ENCODE results near the gene RAD18.

The RAD18 gene

DNA sequence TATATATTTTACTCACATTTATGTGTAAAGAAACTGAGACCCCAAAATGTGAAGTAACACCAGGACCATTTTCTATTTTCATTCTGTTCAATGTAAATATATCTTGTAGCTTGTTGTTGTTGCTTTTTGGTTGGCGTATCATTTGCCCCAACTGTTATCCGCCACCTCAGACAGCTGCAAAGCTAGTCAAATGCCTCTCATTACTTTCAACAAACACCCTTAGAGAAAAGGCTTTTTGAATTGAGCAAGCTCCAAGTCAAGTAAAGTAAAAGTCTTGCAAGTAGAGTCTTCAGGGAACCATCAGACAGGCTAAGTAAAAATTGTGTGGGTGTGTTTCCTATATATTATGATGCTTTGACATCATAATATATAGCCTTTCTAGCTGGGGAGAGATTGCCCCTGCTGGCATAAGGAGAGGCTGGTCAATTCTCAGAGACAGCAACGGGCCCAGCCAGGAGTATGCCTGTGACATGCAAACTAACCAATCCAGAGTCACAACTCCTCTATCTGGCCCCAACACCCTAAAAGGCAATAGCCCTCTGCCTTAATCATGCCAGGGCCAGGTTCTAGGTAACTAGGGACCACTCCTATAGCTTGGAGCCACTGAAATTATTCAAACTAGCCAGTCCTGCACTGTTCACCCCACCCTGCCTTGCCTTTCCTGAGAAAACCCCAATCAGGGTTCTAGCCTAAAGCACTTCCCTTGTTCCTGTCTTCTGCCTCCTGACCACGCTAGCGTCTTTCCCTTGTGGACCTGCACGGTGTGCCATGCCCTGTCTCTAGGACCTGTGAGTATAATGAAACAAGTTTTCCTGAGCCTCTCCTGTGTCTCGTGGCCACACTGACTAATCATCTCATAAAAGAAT, 75.6 kb downstream of the RAD18 start:
- H3K27me3 ChIP-seq (ENCODE audit: low read length): no peaks in the 10 kb centered on the region
- H3K4me3 ChIP-seq (ENCODE audit: insufficient read depth, low read length, poor library complexity, severe bottlenecking): no peak overlapping the region
- H3K9me3 ChIP-seq (ENCODE audit: insufficient read depth, low read length): no peaks in the 10 kb centered on the region
- H2AFZ ChIP-seq (ENCODE audit: low read depth, low read length, severe bottlenecking): no peak overlapping the region
- H3K9me2 ChIP-seq (replicated peaks; ENCODE audit: insufficient read depth, low read length): no peaks in the 10 kb centered on the region
- no peaks in the 10 kb centered on the region for H4K20me1 ChIP-seq (ENCODE audit: low read depth, low read length)
- TF ChIP-seq EZH2phosphoT487 (conservative IDR thresholded peaks at IDR 0.05; ENCODE audit: low read length): no peak
- TF ChIP-seq, protein P1, sequence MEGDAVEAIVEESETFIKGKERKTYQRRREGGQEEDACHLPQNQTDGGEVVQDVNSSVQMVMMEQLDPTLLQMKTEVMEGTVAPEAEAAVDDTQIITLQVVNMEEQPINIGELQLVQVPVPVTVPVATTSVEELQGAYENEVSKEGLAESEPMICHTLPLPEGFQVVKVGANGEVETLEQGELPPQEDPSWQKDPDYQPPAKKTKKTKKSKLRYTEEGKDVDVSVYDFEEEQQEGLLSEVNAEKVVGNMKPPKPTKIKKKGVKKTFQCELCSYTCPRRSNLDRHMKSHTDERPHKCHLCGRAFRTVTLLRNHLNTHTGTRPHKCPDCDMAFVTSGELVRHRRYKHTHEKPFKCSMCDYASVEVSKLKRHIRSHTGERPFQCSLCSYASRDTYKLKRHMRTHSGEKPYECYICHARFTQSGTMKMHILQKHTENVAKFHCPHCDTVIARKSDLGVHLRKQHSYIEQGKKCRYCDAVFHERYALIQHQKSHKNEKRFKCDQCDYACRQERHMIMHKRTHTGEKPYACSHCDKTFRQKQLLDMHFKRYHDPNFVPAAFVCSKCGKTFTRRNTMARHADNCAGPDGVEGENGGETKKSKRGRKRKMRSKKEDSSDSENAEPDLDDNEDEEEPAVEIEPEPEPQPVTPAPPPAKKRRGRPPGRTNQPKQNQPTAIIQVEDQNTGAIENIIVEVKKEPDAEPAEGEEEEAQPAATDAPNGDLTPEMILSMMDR (IDR thresholded peaks at IDR 0.05; ENCODE audit: insufficient read depth, low read length, poor library complexity, severe bottlenecking): no peak
- no peak overlapping the region for H3K27ac ChIP-seq (ENCODE audit: low read depth, low read length)
- H3K79me2 ChIP-seq (ENCODE audit: insufficient read depth, low read length): no peaks in the 10 kb centered on the region
- H3K36me3 ChIP-seq (ENCODE audit: low read length): 0 out of 2 replicates have a peak, but pooled peaks cover 8% of the 10 kb centered on the region
- no peak overlapping the region for H3K4me2 ChIP-seq (ENCODE audit: low read depth, low read length, poor library complexity, severe bottlenecking)
- no peak overlapping the region for H3K9ac ChIP-seq (ENCODE audit: low read length)
- H3F3A ChIP-seq (ENCODE audit: insufficient read depth): no peaks in the 10 kb centered on the region

DNA sequence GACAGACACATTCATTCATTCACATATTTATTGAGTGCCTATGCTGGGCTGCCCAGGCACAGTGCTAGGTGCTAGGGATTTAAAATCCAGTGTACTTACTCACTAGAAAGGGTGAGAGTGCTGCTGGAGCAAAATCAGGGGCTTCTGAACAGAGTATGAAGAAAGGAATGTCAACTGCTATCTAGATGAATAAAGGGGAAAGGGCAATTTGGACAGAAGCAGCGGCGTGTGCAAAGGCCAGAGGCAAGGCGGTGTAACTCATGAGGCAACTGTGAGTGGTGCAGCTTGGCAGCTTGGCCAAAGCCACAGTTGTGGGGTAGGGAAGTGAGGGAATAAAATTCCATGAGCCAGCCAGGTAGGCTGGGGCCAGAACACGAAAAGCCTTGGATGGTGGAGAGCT, 76.7 kb downstream of the RAD18 start:
- H3K36me3 ChIP-seq (ENCODE audit: low read length): 0 out of 2 replicates have a peak, but pooled peaks cover 8% of the 10 kb centered on the region
- H3K4me2 ChIP-seq (ENCODE audit: low read depth, low read length, poor library complexity, severe bottlenecking): no peak overlapping the region

DNA sequence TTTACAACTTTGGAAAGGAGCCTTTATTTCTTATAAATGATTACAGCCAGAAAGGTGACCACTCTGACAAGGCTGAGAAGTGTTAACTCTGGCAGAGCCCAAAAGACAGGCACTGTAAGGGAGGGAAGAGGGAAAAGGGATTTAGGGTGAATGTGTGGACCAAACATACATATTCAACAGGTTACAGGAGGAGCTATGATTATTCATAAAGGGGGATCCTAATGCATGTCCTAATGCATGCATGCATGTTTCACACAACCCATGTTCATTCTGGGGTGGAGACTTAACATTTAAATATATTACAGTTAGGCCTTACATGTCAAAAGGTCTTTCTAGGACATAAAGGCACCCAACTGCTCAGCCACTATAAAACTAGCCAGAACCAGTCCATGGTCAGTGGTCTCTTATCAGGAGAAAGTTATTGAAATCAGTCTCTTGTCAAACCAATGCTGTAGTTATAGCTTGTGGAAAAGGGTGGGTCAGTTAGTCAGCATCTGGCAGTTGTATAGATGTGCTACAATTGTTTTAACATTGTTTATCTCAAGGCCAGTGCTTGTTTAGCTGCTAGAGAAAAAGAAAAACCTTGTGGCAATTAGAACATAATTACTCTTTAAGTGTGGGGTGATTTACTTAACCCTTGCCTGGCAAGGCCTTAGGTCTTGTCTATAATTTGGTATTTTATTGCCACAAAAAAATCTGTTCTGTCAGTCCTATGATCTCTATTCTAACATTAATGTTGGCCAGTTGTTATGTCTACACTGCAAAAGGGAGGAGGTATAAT, 77.5 kb downstream of the RAD18 start:
- H3K9ac ChIP-seq (ENCODE audit: low read length): no peak overlapping the region
- no peak overlapping the region for H3K27ac ChIP-seq (ENCODE audit: low read depth, low read length)
- H3K9me2 ChIP-seq (replicated peaks; ENCODE audit: insufficient read depth, low read length): no peaks in the 10 kb centered on the region
- peaks cover 10% of the 10 kb centered on the region; the same call in 1 of the 2 replicates for H3K36me3 ChIP-seq (ENCODE audit: low read length)
- no peak overlapping the region for H3K4me2 ChIP-seq (ENCODE audit: low read depth, low read length, poor library complexity, severe bottlenecking)
- TF ChIP-seq, protein P1 (IDR thresholded peaks at IDR 0.05; ENCODE audit: insufficient read depth, low read length, poor library complexity, severe bottlenecking): no peak
- no peak for TF ChIP-seq EZH2phosphoT487 (conservative IDR thresholded peaks at IDR 0.05; ENCODE audit: low read length)
- H3K9me3 ChIP-seq (ENCODE audit: insufficient read depth, low read length): no peaks in the 10 kb centered on the region
- no peaks in the 10 kb centered on the region for H3K79me2 ChIP-seq (ENCODE audit: insufficient read depth, low read length)
- H2AFZ ChIP-seq (ENCODE audit: low read depth, low read length, severe bottlenecking): no peak overlapping the region
- no peaks in the 10 kb centered on the region for H4K20me1 ChIP-seq (ENCODE audit: low read depth, low read length)
- no peaks in the 10 kb centered on the region for H3K27me3 ChIP-seq (ENCODE audit: low read length)
- H3K4me3 ChIP-seq (ENCODE audit: insufficient read depth, low read length, poor library complexity, severe bottlenecking): no peak overlapping the region
- H3F3A ChIP-seq (ENCODE audit: insufficient read depth): no peaks in the 10 kb centered on the region

More for the DNA sequence above, 76.7 kb downstream of the RAD18 start:
- TF ChIP-seq, protein P1 (IDR thresholded peaks at IDR 0.05; ENCODE audit: insufficient read depth, low read length, poor library complexity, severe bottlenecking): no peak
- TF ChIP-seq EZH2phosphoT487 (conservative IDR thresholded peaks at IDR 0.05; ENCODE audit: low read length): no peak
- H3F3A ChIP-seq (ENCODE audit: insufficient read depth): no peaks in the 10 kb centered on the region
- no peak overlapping the region for H3K9ac ChIP-seq (ENCODE audit: low read length)
- H3K9me2 ChIP-seq (replicated peaks; ENCODE audit: insufficient read depth, low read length): no peaks in the 10 kb centered on the region
- no peaks in the 10 kb centered on the region for H3K27me3 ChIP-seq (ENCODE audit: low read length)
- no peaks in the 10 kb centered on the region for H3K79me2 ChIP-seq (ENCODE audit: insufficient read depth, low read length)
- H4K20me1 ChIP-seq (ENCODE audit: low read depth, low read length): no peaks in the 10 kb centered on the region
- H3K9me3 ChIP-seq (ENCODE audit: insufficient read depth, low read length): no peaks in the 10 kb centered on the region
- no peak overlapping the region for H3K27ac ChIP-seq (ENCODE audit: low read depth, low read length)
- no peak overlapping the region for H2AFZ ChIP-seq (ENCODE audit: low read depth, low read length, severe bottlenecking)
- H3K4me3 ChIP-seq (ENCODE audit: insufficient read depth, low read length, poor library complexity, severe bottlenecking): no peak overlapping the region

Data from SU-DHL-6 (cell line).